Measurements from ENCODE around the gene FGGY.
"Not testable (repeated sequence)": the region's sequence is repeated elsewhere in the genome, so short reads cannot be mapped to it uniquely, and the experiment has no call there.

FGGY gene

DNA sequence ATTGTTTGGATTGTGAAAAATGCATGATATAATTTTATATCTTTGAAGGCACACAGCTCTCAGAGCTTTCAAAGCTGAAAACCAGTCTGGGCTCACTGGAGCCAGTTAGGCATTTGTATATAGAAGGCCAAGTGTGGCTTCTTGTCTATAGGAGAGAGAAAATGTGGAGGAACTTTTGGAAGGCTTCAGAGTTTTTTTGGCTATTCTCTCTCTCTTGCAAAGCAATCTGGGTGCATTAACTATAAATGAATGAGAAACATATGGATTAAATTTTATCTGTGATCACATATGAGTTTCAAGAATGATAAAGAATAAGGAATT, 301.2 kb downstream of the FGGY start:
- DNase-seq, result no peak

DNA sequence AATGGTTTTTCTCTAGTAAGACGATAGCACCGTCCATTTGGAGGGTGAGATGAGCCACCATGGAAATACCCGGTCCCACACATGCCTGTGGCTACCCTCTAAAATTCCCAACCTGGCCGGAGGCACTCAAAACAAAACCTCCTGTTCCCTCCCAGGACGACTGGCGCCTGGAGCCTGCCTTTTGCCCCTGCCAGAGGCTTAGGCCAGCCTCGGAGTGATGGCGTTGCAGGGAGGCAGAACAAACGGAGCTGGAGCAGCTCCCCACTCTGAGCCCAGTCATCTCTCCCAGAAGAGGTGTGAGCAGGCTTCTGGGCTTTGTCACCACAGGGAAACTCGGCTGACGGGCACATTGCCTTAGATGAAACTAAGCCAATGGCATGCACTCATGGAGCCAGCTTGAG, 304.1 kb downstream of the FGGY start:
- no peak for DNase-seq

DNA sequence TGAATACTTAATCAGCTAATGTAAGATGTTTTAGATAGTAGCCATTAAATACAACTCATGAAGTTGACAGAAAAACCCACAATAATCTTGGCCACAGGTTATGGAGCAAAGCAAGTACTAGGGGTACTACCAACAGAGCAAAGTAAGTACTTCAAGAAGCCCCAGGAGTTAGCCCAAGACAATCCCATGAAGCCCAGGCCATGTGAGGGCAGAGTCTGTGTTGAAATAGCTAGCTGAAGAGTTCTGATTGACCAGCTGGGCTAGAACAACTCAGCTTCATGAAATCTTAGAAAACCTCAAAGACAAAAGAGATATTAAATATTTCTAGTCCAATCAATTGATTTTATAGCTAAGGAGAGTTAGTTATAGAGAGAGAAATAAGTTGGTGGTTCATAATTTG, 304.9 kb downstream of the FGGY start:
- DNase-seq, result no peak

DNA sequence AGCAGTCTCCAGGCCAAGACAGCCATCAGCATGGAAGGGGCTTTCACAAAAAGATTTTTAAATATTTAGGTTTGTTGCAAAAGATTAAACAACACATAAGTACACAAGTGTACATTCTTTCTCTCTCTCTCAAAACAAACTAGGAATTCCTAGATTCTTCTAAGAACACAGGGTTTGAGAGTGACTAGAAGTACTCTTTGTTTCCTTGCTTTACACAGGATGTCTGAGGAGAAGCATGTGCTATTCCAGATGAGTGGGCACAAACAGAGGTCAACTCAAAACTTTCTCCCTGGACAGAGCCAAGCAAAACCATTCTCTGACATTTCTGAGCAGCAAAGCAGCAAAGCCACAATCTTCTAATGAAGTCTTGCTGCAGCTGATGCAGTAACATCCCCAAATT, 307.3 kb downstream of the FGGY start:
- no peak for DNase-seq

DNA sequence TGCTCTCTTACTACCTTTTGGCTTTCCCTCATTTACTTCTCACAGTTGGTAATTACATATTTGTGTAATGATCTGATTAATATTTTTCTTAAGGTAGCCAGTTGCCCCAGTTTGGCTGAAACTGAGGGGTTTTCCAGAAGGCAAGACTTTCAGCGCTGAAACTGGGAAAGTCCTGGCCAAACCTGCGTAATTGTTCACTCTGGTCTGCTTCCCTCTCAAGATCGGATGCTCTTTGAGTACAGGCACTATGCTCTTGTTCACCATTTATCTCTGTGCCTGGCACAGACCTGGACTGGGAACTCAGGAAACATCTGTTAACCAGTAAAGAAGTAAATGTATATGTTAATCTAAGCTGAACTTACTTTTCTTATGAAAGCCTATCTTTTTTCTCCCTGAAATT, 308.3 kb downstream of the FGGY start:
- DNase-seq, result no peak

DNA sequence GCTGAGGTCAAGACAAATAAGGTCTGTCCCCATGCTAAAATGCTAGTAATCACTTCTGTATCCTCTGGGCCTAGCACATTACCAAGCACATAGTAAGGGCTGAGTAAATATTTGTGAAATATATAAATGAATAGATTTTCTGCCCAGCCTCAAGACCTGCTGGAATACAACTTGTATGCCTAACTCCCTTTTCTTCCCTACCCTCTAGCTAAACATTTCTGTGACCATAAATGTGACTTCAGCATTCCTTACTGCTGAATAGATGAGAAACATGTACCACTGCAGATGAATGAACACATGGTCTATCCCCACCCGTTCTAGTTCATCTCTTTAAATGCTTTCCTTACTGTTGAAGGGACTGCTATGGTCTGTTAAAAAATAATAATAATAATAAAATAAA, 308.9 kb downstream of the FGGY start:
- no peak for DNase-seq

DNA sequence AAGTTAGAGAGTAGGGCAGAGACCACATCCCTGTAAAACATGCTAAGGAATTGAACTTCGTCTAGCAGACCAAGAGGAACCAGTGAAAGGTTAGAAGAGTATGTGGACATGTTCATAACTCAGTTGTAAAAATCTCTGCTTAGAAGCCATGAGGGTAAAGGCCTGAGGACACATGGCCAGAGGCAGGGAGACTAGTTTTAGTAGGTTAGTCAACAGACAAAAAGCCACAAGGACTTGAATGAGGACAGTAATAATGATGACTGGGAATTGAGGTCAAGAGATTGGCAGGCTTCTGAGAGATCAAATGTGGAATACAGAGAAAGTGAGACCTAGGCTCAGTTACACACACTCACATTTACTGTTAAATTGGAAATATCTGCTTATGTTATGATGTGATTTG, 312.4 kb downstream of the FGGY start:
- no peak for DNase-seq

DNA sequence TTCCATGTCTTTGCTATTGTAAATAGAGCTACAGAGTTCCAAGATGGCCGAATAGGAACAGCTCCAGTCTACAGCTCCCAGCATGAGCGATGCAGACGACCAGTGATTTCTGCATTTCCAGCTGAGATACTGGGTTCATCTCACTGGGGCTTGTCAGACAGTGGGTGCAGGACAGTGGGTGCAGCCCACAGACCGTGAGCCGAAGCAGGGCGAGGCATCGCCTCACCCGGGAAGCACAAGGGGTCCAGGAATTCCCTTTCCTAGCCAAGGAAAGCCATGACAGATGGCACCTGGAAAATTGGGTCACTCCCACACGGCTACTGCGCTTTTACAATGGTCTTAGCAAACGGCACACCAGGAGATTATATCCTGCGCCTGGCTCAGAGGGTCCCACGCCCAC, 313.6 kb downstream of the FGGY start:
- DNase-seq, result not testable (repeated sequence)

DNA sequence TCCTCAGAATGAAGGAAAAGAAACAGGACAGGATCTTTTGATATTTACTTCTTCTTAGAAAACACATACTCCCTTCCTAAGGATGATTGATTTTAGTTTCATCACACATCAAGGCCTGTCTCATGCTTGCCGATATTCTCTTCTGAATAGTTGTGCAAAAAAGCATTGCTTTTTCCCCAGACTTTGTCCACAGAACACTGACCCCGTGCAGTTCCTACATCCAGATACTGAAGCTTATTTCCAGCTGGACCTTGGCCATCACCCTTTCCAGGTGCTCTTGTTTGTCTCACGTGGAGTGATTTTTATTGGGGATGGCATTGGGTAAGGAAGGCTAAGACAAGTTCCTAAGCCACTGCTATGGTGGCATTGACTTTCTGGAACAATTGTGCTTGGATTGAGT, 320.5 kb downstream of the FGGY start:
- no peak for DNase-seq

DNA sequence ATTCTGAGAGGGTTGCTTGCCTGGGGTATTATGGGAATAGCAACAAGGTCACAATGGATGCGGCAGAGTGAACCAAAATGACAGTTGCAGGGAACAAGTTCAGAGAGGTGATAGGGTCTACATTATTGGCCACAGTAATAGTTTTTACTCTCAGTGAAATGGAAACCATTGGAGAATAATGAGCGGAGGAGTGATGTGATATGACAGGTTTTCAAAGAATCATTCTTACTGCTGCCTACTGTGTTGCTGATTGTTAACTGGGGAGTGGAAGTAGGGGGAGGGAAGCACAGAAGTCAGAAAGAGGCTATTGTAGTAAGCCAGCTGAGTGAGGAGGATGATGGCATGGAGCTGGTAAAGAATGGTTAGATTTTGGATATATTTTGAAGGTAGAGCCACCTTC, 322.7 kb downstream of the FGGY start:
- DNase-seq, result no peak

DNA sequence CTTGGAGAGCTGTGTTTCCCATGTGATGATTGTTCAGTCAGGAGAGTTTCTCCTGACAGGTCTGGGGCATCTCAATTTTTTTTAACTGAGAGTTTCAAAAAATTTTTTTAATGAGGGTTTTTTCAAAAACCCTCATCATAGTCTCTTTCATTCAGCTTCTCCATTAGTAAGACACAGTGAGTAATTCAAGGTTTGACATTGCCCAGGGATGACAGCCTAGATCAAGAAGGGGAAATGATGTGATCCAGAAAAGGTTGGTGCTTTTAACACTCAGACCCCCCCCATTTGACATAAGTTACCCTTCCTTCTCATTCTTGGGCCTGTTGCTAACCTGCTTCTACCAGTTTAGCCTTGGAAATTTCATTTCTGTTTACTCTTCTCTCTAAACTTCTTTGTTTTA, 328.5 kb downstream of the FGGY start:
- DNase-seq, result no peak

DNA sequence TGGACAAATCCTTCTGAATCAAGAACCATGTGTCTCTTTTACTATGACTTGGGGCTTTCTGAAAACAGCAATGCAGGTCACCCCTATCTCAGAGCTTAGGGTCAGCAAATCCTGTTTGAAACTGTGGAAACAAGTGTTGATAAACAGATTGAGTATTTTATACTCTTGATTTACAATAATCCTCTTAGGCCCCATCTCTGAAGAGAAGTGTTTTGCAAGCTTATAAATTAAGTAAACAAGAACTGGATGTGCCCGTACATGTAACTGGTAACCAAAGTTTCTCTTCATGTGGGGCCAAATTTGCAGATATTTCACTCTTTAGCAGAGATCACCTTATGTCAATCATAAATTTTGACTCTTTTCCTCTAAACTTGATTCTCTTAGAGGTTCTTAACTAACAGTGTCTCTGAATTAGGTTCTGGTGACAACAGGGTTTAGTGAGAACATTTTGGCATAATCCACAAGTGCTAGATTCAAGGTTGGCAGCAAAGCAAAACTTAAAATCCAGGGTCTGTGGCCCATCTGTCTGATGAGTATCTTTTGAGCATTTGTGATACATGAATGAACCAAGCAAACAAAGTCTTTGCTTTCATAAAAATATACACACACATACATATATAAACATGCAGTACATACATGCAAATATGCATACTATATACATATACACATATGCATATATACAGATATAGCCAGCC, 334.8 kb downstream of the FGGY start:
- no peak for DNase-seq

DNA sequence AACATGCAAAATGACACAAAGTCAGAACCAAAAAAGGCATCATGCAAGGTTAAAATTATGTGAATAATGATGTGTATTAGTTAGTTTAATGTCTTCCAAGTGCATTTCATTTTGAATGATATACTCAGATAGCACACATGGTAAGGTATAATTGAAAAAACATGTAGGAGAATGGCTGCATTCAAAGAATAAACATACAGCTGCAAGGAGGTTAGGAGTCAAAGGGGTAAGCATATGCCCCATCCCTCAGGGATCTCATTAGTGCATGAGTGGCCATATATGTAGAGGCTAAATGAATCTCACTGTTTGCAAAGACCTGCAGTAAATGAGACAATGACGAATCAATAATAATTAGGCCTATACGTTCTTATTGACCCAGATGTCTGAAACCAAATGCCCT, 338.2 kb downstream of the FGGY start:
- DNase-seq, result no peak

DNA sequence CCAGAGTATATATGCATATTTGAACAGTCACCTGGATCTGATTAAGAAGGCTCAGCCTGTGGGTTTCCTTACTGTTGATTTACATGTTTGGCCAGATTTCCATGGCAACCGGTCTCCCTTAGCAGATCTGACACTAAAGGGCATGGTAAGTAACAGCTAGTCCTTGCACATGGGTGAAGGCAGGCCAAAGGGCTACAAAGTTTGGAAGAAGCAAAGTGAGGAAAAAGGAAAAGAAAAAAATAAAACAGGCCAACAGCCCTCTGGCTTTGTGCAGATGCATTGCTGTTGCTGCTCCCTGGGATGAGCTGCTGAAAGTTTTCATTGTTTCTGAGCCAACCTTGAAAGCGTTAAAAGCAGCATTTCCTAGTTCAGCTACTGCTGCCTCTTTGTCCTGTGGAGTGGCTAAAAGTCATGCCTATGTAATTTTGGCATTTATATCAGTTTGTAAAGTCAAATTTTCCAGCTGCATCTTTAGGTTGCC, 341.4 kb downstream of the FGGY start:
- no peak for DNase-seq

DNA sequence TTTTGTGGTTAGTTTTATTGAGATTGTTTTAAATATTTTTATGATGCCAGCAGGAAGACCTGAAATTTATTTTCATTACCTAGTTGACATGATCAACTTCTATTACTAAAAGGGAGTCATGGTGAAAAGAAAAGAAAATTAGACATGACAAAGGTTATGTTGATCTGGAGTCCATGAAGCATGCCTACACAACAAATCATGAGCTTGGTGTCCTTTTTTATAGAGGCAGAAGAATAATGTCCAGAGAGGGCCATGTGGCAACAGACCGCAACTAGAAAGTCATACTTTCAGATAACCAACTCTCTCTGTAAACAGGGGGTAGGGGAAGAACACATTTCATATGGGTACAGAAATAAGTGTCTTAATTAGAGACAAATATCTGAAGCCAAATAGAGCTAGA, 342.4 kb downstream of the FGGY start:
- no peak for DNase-seq

DNA sequence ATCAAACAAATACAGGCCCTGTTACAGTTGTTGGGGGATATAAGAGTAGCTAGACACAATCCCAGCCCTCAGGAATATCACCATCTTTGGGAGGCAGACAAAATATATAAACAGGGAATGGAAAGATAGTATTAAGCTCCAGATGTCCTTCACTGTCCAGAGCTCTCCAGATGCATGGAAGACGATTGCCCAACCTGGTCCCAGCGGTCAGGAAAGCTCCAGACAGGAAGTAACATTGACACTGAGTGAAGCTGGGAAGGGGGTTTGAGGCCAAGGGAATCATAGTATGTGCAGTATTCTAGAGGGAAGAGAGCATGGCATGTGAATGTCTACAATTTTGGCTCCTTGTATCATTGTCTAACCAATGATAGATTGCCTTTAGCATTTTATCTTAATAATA, 344.0 kb downstream of the FGGY start:
- no peak for DNase-seq

DNA sequence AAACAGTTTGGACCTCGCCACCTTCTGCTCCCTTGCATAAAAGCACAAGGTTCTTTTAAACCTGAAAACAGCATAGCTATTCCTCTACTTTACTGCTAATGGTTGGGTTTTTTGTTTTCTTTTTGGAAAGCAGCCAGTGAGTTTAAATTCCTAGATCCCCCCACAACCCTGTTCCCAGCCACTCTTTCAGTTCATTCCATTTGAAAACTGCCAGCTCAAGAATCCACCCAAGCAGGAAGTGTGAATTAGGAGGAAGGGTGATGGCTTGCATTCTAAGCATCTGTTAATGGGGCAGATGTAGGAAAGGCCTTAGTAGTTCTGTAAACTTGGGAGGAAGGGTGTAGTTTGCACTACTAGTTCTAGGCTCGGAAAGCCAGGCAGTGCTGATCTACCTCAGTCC, 344.9 kb downstream of the FGGY start:
- no peak for DNase-seq

DNA sequence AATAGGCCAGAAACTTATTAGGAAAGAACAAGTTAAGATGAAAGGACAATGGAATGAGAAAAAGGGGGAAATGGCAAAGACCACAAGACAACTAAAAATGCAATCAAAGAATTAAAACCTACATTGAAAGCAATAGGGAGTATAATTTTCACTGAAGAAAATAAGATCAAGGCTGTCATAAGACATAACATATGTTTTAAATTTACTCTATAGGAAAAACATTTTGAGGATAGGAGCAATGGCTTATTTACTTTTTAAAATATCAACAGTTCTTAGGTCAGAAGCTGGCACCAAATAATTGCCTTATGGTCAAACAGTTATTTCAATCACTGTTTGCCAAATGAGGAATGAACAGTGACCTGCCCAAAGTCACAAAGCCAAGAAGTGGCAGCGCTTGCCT, 346.6 kb downstream of the FGGY start:
- DNase-seq, result no peak

DNA sequence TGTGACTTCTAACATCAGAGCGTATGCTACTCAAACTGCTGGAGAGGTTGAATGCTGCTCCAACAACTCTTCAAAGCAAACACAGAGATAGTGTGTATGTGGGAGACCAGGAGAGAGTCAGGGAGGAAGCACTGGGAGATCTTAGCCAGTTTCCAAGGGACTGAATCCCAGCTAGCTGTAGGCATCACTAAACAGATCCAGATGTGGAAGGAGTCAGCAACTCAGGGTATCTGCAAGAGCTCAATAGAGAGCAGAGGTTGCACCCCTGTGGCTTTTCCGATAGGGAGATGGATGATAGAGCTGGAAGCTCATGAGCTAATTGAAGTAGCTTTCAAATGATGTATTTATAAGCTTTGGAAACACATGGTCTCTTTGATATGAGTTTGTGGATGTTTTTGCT, 349.0 kb downstream of the FGGY start:
- DNase-seq, result no peak

DNA sequence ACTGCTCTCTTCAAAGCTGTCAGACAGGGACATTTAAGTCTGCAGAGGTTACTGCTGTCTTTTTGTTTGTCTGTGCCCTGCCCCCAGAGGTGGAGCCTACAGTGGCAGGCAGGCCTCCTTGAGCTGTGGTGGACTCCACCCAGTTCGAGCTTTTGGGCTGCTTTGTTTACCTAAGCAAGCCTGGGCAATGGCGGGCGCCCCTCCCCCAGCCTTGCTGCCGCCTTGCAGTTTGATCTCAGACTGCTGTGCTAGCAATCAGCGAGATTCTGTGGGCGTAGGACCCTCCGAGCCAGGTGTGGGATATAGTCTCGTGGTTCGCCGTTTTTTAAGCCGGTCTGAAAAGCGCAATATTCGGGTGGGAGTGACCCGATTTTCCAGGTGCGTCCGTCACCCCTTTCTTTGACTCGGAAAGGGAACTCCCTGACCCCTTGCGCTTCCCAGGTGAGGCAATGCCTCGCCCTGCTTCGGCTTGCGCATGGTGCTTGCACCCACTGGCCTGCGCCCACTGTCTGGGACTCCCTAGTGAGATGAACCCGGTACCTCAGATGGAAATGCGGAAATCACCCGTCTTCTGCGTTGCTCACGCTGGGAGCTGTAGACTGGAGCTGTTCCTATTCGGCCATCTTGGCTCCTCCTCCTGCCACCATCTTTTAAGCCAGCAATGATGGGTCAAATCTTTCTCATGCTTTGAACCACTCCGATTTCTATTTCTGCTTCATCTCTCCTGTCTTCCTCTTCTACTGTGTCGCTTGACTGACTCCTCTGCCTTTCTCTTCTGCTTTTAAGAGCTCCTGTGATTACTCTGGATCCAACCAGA, 356.5 kb downstream of the FGGY start:
- DNase-seq, result not testable (repeated sequence)

DNA sequence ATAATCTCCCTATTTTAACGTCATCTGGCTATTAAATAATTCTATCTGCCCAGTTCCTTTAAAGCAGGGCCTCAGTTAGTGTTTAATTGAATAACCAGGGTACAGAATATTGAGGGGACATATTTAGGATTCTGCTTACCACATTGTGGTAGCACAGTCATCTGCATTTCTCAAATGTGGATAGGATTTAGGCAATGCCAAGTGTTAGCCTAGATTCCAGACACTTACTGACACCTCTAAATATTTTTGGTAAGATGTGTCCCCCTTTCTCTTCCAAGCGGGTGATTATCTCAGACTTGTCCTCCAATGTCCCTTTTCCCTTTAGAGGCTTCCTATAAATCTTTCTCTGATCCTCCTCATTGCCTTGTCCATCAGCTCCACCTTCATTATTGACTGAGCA, 357.1 kb downstream of the FGGY start:
- no peak for DNase-seq

DNA sequence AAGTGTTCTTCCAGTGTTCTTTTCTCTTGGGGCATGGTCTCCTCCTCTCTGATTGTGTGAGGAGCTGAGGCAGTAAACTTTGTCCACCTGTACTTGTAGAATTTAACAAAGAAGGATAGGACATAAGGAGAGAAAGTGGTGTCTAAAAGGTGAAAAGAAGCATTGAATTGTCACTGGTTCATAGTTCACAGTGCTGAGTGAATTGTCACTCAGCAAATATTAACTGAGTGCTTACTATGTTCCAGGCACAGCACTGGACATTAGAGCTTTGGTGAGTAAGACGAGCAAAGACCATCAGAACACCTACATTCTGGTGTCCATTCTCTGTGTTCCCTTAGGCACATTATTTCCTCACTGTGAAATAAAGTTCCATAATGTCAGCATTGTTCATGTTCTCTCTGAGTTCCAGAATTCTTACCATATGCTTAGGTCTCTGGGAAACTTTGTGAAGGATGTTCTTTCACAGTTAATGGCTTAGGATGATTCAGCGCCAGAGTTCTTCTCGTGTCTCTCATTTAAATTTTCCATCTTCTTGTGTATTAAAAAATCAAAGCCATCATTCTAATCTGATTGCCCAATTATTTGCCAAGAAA, 361.1 kb downstream of the FGGY start:
- no peak for DNase-seq

DNA sequence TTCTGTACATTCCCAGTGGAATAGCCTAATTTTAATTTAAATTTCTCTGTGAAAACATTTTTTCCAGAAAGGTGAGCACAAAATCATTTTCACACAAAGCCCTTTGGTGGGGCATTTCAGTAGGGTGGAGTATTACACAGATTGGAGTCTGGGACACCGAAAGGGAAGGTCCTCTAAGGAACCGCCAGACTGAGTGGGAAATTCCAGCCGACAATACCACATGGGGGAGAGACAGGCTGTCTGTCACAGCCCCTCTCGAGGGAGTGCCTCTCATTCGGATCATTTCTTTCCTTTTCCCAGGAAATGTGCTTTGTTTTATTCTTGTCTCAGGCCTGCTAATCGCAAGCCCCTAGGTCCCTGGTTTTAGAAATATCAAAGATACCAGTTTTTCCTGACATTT, 367.3 kb downstream of the FGGY start:
- no peak for DNase-seq

DNA sequence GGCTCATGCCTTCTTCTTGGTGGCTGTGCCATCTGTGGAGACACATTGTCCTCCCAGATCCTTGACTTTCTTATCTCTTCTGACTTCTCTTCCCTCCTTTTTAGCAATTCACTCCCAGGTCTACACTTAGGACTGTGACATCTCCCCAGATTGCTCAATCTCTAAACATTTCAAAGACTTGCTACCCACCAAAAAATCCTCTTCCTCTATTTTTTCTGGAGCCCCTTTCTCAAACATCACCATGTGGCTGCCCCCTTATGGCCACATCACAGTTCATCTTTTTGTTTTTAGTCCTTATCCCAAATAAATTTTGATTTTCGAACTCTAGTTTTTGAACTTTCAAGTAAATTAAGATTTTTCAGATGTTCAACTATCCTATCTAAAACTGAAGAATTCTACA, 369.2 kb downstream of the FGGY start:
- no peak for DNase-seq

Measured in hippocampal formation (tissue), 2 donors.